ENCODE data around the gene SLCO2B1.

GRCh38 chr11:75219869-75220268 is 69.0 kb downstream of the SLCO2B1 start:
- TF ChIP-seq CTCF (IDR thresholded peaks at IDR 0.05) (no peak), POLR2A (IDR thresholded peaks at IDR 0.05) (no peak)

All from tibial nerve (tissue), 3 donors.